Neural cell (in vitro differentiated cells): ENCODE results near the gene MMAB. TPM values are rescaled to one million over a fixed set of nuclear protein-coding genes. Genes with fewer than 3 reads are reported as not detected.

ENCODE experiments used
- H2AFZ ChIP-seq: fragments of 200-600, 300-800 bp; sonication (generic), shearing (Covaris generic); 2 replicates; pipeline ENCODE4 v1.6.0; 2014; ENCODE audit warnings: low read depth, mild to moderate bottlenecking, antibody characterized with exemption, low read length, moderate library complexity
- H3F3A ChIP-seq: fragments of 200-600 bp; shearing (Covaris generic); 2 replicates; pipeline ENCODE4 v1.6.1; 2016; ENCODE audit warnings: mild to moderate bottlenecking, moderate library complexity, mixed read lengths, antibody characterized with exemption, low read length; ENCODE audit not compliant: insufficient read depth, poor library complexity, severe bottlenecking
- H3K27ac ChIP-seq: fragments of 200-600, 300-800 bp; sonication (generic), shearing (Covaris generic); 2 replicates; pipeline ENCODE4 v1.5.1; 2014; ENCODE audit warnings: mild to moderate bottlenecking, low read length, moderate library complexity
- H3K27me3 ChIP-seq: fragments of 300-800, 200-600 bp; sonication (generic), shearing (Covaris generic); 2 replicates; pipeline ENCODE4 v1.6.0; 2014; ENCODE audit warnings: mild to moderate bottlenecking, low read depth, low read length, moderate library complexity; ENCODE audit not compliant: insufficient read depth
- H3K36me3 ChIP-seq: fragments of 300-800, 200-600 bp; sonication (generic), shearing (Covaris generic); 2 replicates; pipeline ENCODE4 v1.5.1; 2014; ENCODE audit warnings: mild to moderate bottlenecking, antibody characterized with exemption, low read length, moderate library complexity; ENCODE audit not compliant: insufficient read depth
- H3K4me2 ChIP-seq: fragments of 300-800, 200-600 bp; sonication (generic), shearing (Covaris generic); 2 replicates; pipeline ENCODE4 v1.6.0; 2014; ENCODE audit warnings: mild to moderate bottlenecking, low read length
- H3K4me3 ChIP-seq: fragments of 300-800, 200-600 bp; sonication (generic), shearing (Covaris generic); 2 replicates; pipeline ENCODE4 v1.5.1; 2014; ENCODE audit warnings: mild to moderate bottlenecking, low read length, moderate library complexity
- H3K79me2 ChIP-seq: fragments of 200-600 bp; shearing (Covaris generic); replicated peaks from 2 replicates; pipeline ENCODE4 v1.6.0; 2014; ENCODE audit warnings: mild to moderate bottlenecking, low read length, moderate library complexity; ENCODE audit not compliant: insufficient read depth
- H3K9ac ChIP-seq: fragments of 300-800, 200-600 bp; sonication (generic), shearing (Covaris generic); 2 replicates; pipeline ENCODE4 v1.6.1; 2016; ENCODE audit warnings: mild to moderate bottlenecking, low read length, mixed read lengths
- H3K9me2 ChIP-seq: fragments of 200-600 bp; shearing (Covaris generic); 2 replicates; pipeline ENCODE4 v1.6.1; 2016; ENCODE audit warnings: mild to moderate bottlenecking, low read length, mixed read lengths; ENCODE audit not compliant: insufficient read depth
- H3K9me3 ChIP-seq: fragments of 200-600, 300-800 bp; sonication (generic), shearing (Covaris generic); 2 replicates; pipeline ENCODE4 v1.6.1; 2016; ENCODE audit warnings: mild to moderate bottlenecking, mixed run types, low read length, moderate library complexity, mixed read lengths
- H4K20me1 ChIP-seq: fragments of 200-600 bp; shearing (Covaris generic); 2 replicates; pipeline ENCODE4 v1.6.1; 2016; ENCODE audit warnings: mild to moderate bottlenecking, mixed run types; ENCODE audit not compliant: insufficient read depth
- EP300 ChIP-seq: fragments of 450-650 bp; conservative IDR thresholded peaks from 2 replicates; pipeline ENCODE4 v1.6.1; 2014; ENCODE audit warnings: antibody characterized with exemption, mild to moderate bottlenecking, moderate library complexity; ENCODE audit not compliant: poor library complexity, severe bottlenecking
- EZH2 ChIP-seq: fragments of 200-600, 300-800 bp; shearing (Covaris generic), sonication (generic); IDR thresholded peaks from 2 replicates; pipeline ENCODE4 v1.6.1; 2014; ENCODE audit warnings: antibody characterized with exemption, low read length, borderline replicate concordance, mild to moderate bottlenecking; ENCODE audit not compliant: insufficient read depth, poor library complexity, severe bottlenecking
- MXI1 ChIP-seq: fragments of 450-650 bp; conservative IDR thresholded peaks from 2 replicates; pipeline ENCODE4 v1.6.1; 2014; ENCODE audit warnings: antibody characterized with exemption, mild to moderate bottlenecking; ENCODE audit not compliant: poor library complexity, severe bottlenecking
- POLR2AphosphoS5 ChIP-seq: IDR thresholded peaks from 2 replicates; pipeline ENCODE4 v1.6.1; 2012
- RAD21 ChIP-seq: fragments of 450-650 bp; conservative IDR thresholded peaks from 2 replicates; pipeline ENCODE4 v1.6.1; 2014; ENCODE audit warnings: antibody characterized with exemption, mild to moderate bottlenecking, moderate library complexity
- SMC3 ChIP-seq: fragments of 450-650 bp; conservative IDR thresholded peaks from 2 replicates; pipeline ENCODE4 v1.6.1; 2014; ENCODE audit warnings: antibody characterized with exemption, mild to moderate bottlenecking, moderate library complexity; ENCODE audit not compliant: poor library complexity
- TAF1 ChIP-seq: IDR thresholded peaks from 2 replicates; pipeline ENCODE4 v1.6.1; 2012; ENCODE audit warnings: low read depth
- polyA plus RNA-seq: library from polyadenylated mRNA; depleted of rRNA; stranded (reverse); fragments of >200 nt; gene quantifications from 2 replicates; pipeline ENCODE4 v1.2.3, GENCODE V29; 2014
- TF ChIP-seq, protein P1 (sequence below): fragments of 450-650 bp; IDR thresholded peaks from 2 replicates; pipeline ENCODE4 v1.5.1; 2014; ENCODE audit warnings: antibody characterized with exemption, mild to moderate bottlenecking, moderate library complexity; ENCODE audit not compliant: poor library complexity, severe bottlenecking
- TF ChIP-seq, protein P2 (sequence below): IDR thresholded peaks from 2 replicates; pipeline ENCODE4 v1.6.1; 2012; ENCODE audit warnings: borderline replicate concordance

Gene MMAB
- polyA plus RNA-seq, 1 donor from 2014 or later, result 52.6 TPM

DNA sequence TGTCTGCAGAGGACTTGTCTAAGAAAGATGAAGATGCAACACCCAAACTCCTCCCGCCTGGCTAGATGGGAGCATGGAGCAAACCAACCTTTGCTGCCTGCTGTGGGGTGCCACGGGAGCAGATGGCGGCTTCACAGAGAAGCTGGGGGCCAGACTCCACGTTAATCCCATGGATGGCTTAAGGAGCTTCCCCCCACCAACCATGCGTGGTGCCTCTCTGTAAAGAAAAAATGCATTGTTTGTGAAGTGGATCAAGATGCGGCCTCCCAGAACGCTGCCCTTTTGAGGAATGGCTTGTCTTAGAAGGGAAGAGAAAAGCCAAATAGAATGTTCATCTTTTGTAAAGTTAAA is 15.9 kb upstream of the MMAB start:
- H3K9me3 ChIP-seq, result no peaks in the 10 kb centered on the region
- H3K27ac ChIP-seq, result no peak overlapping the region
- no peak overlapping the region for H2AFZ ChIP-seq
- no peaks in the 10 kb centered on the region for H4K20me1 ChIP-seq
- H3K79me2 ChIP-seq, result no peaks in the 10 kb centered on the region
- H3K9me2 ChIP-seq, result no peaks in the 10 kb centered on the region
- no peaks in the 10 kb centered on the region for H3F3A ChIP-seq
- no peak overlapping the region for H3K4me3 ChIP-seq
- H3K9ac ChIP-seq, result no peak overlapping the region
- peaks cover 9% of the 10 kb centered on the region for H3K36me3 ChIP-seq
- no peak for TF ChIP-seq EZH2
- no peak for TF ChIP-seq RAD21
- TF ChIP-seq, protein P1, sequence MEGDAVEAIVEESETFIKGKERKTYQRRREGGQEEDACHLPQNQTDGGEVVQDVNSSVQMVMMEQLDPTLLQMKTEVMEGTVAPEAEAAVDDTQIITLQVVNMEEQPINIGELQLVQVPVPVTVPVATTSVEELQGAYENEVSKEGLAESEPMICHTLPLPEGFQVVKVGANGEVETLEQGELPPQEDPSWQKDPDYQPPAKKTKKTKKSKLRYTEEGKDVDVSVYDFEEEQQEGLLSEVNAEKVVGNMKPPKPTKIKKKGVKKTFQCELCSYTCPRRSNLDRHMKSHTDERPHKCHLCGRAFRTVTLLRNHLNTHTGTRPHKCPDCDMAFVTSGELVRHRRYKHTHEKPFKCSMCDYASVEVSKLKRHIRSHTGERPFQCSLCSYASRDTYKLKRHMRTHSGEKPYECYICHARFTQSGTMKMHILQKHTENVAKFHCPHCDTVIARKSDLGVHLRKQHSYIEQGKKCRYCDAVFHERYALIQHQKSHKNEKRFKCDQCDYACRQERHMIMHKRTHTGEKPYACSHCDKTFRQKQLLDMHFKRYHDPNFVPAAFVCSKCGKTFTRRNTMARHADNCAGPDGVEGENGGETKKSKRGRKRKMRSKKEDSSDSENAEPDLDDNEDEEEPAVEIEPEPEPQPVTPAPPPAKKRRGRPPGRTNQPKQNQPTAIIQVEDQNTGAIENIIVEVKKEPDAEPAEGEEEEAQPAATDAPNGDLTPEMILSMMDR, result no peak
- TF ChIP-seq POLR2AphosphoS5, result no peak
- no peak for TF ChIP-seq TAF1
- TF ChIP-seq, protein P2, sequence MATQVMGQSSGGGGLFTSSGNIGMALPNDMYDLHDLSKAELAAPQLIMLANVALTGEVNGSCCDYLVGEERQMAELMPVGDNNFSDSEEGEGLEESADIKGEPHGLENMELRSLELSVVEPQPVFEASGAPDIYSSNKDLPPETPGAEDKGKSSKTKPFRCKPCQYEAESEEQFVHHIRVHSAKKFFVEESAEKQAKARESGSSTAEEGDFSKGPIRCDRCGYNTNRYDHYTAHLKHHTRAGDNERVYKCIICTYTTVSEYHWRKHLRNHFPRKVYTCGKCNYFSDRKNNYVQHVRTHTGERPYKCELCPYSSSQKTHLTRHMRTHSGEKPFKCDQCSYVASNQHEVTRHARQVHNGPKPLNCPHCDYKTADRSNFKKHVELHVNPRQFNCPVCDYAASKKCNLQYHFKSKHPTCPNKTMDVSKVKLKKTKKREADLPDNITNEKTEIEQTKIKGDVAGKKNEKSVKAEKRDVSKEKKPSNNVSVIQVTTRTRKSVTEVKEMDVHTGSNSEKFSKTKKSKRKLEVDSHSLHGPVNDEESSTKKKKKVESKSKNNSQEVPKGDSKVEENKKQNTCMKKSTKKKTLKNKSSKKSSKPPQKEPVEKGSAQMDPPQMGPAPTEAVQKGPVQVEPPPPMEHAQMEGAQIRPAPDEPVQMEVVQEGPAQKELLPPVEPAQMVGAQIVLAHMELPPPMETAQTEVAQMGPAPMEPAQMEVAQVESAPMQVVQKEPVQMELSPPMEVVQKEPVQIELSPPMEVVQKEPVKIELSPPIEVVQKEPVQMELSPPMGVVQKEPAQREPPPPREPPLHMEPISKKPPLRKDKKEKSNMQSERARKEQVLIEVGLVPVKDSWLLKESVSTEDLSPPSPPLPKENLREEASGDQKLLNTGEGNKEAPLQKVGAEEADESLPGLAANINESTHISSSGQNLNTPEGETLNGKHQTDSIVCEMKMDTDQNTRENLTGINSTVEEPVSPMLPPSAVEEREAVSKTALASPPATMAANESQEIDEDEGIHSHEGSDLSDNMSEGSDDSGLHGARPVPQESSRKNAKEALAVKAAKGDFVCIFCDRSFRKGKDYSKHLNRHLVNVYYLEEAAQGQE, result no peak
- TF ChIP-seq SMC3, result no peak
- no peak for TF ChIP-seq MXI1
- TF ChIP-seq EP300, result no peak
- H3K4me2 ChIP-seq, result no peak overlapping the region
- H3K27me3 ChIP-seq, result no peaks in the 10 kb centered on the region

DNA sequence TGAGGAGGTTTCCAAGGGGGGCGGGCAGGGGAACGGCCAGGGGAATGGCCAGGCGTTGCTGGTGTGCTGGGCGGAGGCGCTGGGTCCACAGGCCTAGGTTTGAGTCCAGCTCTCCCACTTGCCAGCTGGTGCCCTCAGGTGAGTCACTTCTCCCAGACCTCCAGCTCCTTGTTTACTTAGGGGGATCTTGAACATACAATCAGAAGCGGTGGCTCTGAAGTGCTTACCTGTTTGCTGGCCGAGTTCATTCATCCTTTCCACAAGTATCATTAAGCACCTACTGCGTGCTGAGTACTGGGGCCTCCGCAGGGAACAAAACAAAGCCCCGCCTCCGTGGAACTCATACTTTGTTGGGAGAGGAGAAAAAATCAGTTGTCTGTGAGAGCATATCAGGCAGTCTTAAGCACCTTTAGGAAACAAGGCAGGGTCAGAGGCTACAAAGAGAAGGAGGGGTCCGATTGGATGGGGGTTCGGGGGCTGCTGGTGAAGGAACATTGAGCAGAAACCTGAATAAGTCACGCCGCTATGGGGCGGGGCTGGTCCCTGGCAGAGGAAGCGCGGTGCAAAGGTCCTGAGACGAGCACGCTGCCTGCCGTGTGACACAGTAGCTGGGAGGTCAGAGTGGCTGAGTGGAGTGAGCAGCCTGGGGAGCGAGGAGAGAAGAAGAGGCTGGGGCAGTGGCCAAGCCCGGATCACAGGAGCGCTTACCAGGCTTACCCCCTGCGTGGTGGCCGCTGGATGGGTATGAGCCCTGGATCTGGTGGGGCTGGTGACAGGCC is 15.3 kb upstream of the MMAB start:
- Histone ChIP-seq H3K27me3 (no peaks in the 10 kb centered on the region), H2AFZ (no peak overlapping the region), H3F3A (no peaks in the 10 kb centered on the region), H3K79me2 (no peaks in the 10 kb centered on the region), H3K4me2 (no peak overlapping the region), H3K9me2 (no peaks in the 10 kb centered on the region), H4K20me1 (no peaks in the 10 kb centered on the region), H3K9ac (no peak overlapping the region), H3K36me3 (peaks cover 9% of the 10 kb centered on the region), H3K27ac (no peak overlapping the region), H3K9me3 (no peaks in the 10 kb centered on the region), H3K4me3 (no peak overlapping the region)
- TF ChIP-seq, protein P2, result no peak
- TF ChIP-seq SMC3 (no peak), RAD21 (no peak), TAF1 (no peak), POLR2AphosphoS5 (no peak), MXI1 (no peak), EP300 (no peak), EZH2 (no peak)
- TF ChIP-seq, protein P1, result no peak
